DND-41 (cell line): ENCODE measurements around the gene LRRC74B.

Source experiments
- CTCF ChIP-seq: IDR thresholded peaks from 2 replicates; pipeline ENCODE4 v1.5.1; 2012; ENCODE audit warnings: borderline replicate concordance, low read length, moderate library complexity, mild to moderate bottlenecking; ENCODE audit not compliant: poor library complexity, severe bottlenecking; ENCODE audit errors: extremely low read depth
- EZH2 ChIP-seq: IDR thresholded peaks from 3 replicates; pipeline ENCODE4 v1.6.1; 2012; ENCODE audit warnings: borderline replicate concordance, low read depth, mild to moderate bottlenecking, moderate library complexity, low read length, inconsistent platforms; ENCODE audit not compliant: severe bottlenecking

DNA sequence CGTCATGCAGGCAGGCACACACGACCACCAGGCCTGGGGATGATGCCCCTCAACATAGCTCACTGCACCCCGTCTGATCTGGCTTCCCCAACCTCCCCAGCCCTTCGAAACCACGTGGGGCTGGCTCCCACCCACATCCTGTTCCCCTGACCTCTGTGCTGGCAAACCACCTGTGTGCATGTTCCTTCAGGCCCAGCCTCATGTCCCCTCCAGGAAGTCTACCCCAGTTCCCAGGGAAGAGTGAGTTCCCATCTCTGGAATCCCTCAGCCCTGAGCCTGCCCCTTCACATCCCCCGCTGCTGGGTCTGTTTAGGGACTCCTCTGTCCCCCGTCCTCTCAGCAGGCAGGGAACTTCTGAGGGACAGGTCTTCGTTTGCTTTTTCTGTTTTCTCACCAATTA, 20.5 kb upstream of the LRRC74B start:
- TF ChIP-seq CTCF (no peak), EZH2 (no peak)
